Ishikawa (cell line): ENCODE data around the gene RABGAP1L.

Source experiments
- CEBPB ChIP-seq: IDR thresholded peaks from 2 replicates; pipeline ENCODE4 v1.6.1; 2012
- CREB1 ChIP-seq: IDR thresholded peaks from 2 replicates; pipeline ENCODE4 v1.6.1; 2012; ENCODE audit warnings: low read depth
- EGR1 ChIP-seq: IDR thresholded peaks from 2 replicates; pipeline ENCODE4 v1.6.1; 2012
- EP300 ChIP-seq: IDR thresholded peaks from 2 replicates; pipeline ENCODE4 v1.6.1; 2012; ENCODE audit warnings: borderline replicate concordance
- RAD21 ChIP-seq: IDR thresholded peaks from 2 replicates; pipeline ENCODE4 v1.6.1; 2012; ENCODE audit warnings: low read depth
- TAF1 ChIP-seq: IDR thresholded peaks from 2 replicates; pipeline ENCODE4 v1.6.1; 2012; ENCODE audit warnings: low read depth, mild to moderate bottlenecking
- TCF12 ChIP-seq: IDR thresholded peaks from 2 replicates; pipeline ENCODE4 v1.6.1; 2012; ENCODE audit warnings: low read depth
- TEAD4 ChIP-seq: IDR thresholded peaks from 2 replicates; pipeline ENCODE4 v1.6.1; 2012
- YY1 ChIP-seq: IDR thresholded peaks from 2 replicates; pipeline ENCODE4 v1.6.1; 2012; ENCODE audit warnings: low read depth
- ZBTB7A ChIP-seq: IDR thresholded peaks from 2 replicates; pipeline ENCODE4 v1.6.1; 2012; ENCODE audit warnings: low read depth
- TF ChIP-seq, protein P1 (sequence below): IDR thresholded peaks from 2 replicates; pipeline ENCODE4 v1.6.1; 2012
- TF ChIP-seq, protein P2 (sequence below): IDR thresholded peaks from 2 replicates; pipeline ENCODE4 v1.6.1; 2012; ENCODE audit warnings: low read depth, mild to moderate bottlenecking
- TF ChIP-seq, protein P3 (sequence below): IDR thresholded peaks from 2 replicates; pipeline ENCODE4 v1.6.1; 2012

DNA sequence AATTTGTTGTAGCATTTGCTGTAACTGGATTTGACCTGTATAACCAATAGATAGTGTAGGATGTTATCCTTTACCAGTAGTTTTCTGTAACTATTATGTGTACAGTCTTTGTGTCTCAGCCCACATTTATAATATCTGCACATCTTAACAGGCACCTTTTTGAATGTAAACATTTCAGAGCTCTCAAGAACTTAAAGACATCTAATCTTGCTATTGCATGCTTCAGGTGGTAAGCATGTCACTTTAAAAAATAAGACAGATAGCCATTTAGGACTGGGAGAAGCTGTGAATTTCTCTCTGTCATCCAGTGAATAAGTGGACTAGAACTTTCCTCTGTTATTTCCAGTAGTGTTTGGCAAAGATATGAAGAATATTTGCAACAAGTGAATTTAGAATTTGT is 265.8 kb downstream of the RABGAP1L start:
- TF ChIP-seq RAD21: no peak
- no peak for TF ChIP-seq EP300
- TF ChIP-seq YY1: no peak
- TF ChIP-seq, protein P1, sequence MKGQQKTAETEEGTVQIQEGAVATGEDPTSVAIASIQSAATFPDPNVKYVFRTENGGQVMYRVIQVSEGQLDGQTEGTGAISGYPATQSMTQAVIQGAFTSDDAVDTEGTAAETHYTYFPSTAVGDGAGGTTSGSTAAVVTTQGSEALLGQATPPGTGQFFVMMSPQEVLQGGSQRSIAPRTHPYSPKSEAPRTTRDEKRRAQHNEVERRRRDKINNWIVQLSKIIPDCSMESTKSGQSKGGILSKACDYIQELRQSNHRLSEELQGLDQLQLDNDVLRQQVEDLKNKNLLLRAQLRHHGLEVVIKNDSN: no peak
- no peak for TF ChIP-seq ZBTB7A
- TF ChIP-seq, protein P2, sequence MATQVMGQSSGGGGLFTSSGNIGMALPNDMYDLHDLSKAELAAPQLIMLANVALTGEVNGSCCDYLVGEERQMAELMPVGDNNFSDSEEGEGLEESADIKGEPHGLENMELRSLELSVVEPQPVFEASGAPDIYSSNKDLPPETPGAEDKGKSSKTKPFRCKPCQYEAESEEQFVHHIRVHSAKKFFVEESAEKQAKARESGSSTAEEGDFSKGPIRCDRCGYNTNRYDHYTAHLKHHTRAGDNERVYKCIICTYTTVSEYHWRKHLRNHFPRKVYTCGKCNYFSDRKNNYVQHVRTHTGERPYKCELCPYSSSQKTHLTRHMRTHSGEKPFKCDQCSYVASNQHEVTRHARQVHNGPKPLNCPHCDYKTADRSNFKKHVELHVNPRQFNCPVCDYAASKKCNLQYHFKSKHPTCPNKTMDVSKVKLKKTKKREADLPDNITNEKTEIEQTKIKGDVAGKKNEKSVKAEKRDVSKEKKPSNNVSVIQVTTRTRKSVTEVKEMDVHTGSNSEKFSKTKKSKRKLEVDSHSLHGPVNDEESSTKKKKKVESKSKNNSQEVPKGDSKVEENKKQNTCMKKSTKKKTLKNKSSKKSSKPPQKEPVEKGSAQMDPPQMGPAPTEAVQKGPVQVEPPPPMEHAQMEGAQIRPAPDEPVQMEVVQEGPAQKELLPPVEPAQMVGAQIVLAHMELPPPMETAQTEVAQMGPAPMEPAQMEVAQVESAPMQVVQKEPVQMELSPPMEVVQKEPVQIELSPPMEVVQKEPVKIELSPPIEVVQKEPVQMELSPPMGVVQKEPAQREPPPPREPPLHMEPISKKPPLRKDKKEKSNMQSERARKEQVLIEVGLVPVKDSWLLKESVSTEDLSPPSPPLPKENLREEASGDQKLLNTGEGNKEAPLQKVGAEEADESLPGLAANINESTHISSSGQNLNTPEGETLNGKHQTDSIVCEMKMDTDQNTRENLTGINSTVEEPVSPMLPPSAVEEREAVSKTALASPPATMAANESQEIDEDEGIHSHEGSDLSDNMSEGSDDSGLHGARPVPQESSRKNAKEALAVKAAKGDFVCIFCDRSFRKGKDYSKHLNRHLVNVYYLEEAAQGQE: no peak
- no peak for TF ChIP-seq TEAD4
- no peak for TF ChIP-seq CEBPB
- no peak for TF ChIP-seq CREB1
- TF ChIP-seq TAF1: no peak
- no peak for TF ChIP-seq TCF12
- TF ChIP-seq, protein P3, sequence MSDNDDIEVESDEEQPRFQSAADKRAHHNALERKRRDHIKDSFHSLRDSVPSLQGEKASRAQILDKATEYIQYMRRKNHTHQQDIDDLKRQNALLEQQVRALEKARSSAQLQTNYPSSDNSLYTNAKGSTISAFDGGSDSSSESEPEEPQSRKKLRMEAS: no peak
- no peak for TF ChIP-seq EGR1
